Neural progenitor cell (in vitro differentiated cells): ENCODE data around the gene FADS2. TPM values are rescaled to one million over a fixed set of nuclear protein-coding genes. Genes with fewer than 3 reads are reported as not detected.

Experiments
- DNase-seq: peaks from one replicate; pipeline ENCODE4 v3.0.0-alpha.2; 2016; ENCODE audit warnings: low spot score
- H2AFZ ChIP-seq: fragments of 200-600 bp; sonication (generic); replicated peaks from 2 replicates; pipeline ENCODE4 v1.6.1; 2016; ENCODE audit warnings: antibody characterized with exemption
- H3F3A ChIP-seq: fragments of 200-600 bp; sonication (generic); 2 replicates; pipeline ENCODE4 v1.6.1; 2016; ENCODE audit warnings: antibody characterized with exemption, low read depth
- H3K27ac ChIP-seq: fragments of 200-600 bp; sonication (generic); 2 replicates; pipeline ENCODE4 v1.5.1; 2016; ENCODE audit warnings: mild to moderate bottlenecking
- H3K27me3 ChIP-seq: fragments of 200-600 bp; sonication (generic); 2 replicates; pipeline ENCODE4 v1.6.1; 2016; ENCODE audit warnings: mild to moderate bottlenecking, moderate library complexity
- H3K36me3 ChIP-seq: fragments of 200-600 bp; sonication (generic); 2 replicates; pipeline ENCODE4 v1.5.1; 2016
- H3K4me1 ChIP-seq: fragments of 200-600 bp; sonication (generic); 2 replicates; pipeline ENCODE4 v1.6.1; 2016; ENCODE audit warnings: mixed run types
- H3K4me2 ChIP-seq: fragments of 200-600 bp; sonication (generic); 2 replicates; pipeline ENCODE4 v1.6.1; 2016
- H3K4me3 ChIP-seq: fragments of 200-600 bp; sonication (generic); 2 replicates; pipeline ENCODE4 v1.5.1; 2016
- H3K79me2 ChIP-seq: fragments of 200-600 bp; sonication (generic); 2 replicates; pipeline ENCODE4 v1.6.1; 2016; ENCODE audit warnings: low read depth
- H3K9ac ChIP-seq: fragments of 200-600 bp; sonication (generic); 2 replicates; pipeline ENCODE4 v1.6.1; 2016
- H3K9me3 ChIP-seq: fragments of 200-600 bp; sonication (generic); 2 replicates; pipeline ENCODE4 v1.5.1; 2016; ENCODE audit warnings: low read depth
- H4K20me1 ChIP-seq: fragments of 200-600 bp; sonication (generic); 2 replicates; pipeline ENCODE4 v1.6.1; 2016; ENCODE audit warnings: low read depth
- H3K27ac Mint-ChIP-seq: 3 replicates; pipeline ENCODE4 v1.8.0; 2021; ENCODE audit warnings: mixed read lengths
- H3K27me3 Mint-ChIP-seq: 2 replicates; pipeline ENCODE4 v1.8.0; 2022; ENCODE audit warnings: low read depth, mild to moderate bottlenecking, inconsistent platforms, moderate library complexity, mixed read lengths; ENCODE audit not compliant: insufficient read depth
- H3K36me3 Mint-ChIP-seq: 3 replicates; pipeline ENCODE4 v1.8.0; 2021; ENCODE audit warnings: mixed read lengths
- H3K4me1 Mint-ChIP-seq: 3 replicates; pipeline ENCODE4 v1.8.0; 2021; ENCODE audit warnings: mixed read lengths
- H3K4me3 Mint-ChIP-seq: 3 replicates; pipeline ENCODE4 v1.8.0; 2021; ENCODE audit warnings: mild to moderate bottlenecking, moderate library complexity, mixed read lengths
- H3K9me3 Mint-ChIP-seq: 3 replicates; pipeline ENCODE4 v1.8.0; 2020; ENCODE audit warnings: mixed read lengths
- CTCF ChIP-seq: fragments of 200-600 bp; sonication (generic); IDR thresholded peaks from 2 replicates; pipeline ENCODE4 v1.5.1; 2017; ENCODE audit warnings: antibody characterized with exemption, mild to moderate bottlenecking
- EZH2 ChIP-seq: fragments of 200-600 bp; sonication (generic); IDR thresholded peaks from 2 replicates; pipeline ENCODE4 v1.6.1; 2017; ENCODE audit warnings: antibody characterized with exemption, mild to moderate bottlenecking, moderate library complexity
- EZH2phosphoT487 ChIP-seq: fragments of 200-600 bp; sonication (generic); IDR thresholded peaks from 2 replicates; pipeline ENCODE4 v1.6.1; 2017; ENCODE audit warnings: antibody characterized with exemption
- total RNA-seq: library from RNA; depleted of rRNA; stranded (reverse); fragments of >200 nt; gene quantifications from 2 replicates; pipeline ENCODE4 v1.2.3, GENCODE V29; 2015; ENCODE audit warnings: low replicate concordance

FADS2 gene
- total RNA-seq, 1 donor from 2014 or later = 233 TPM

- Histone ChIP-seq H3K27me3 (no peaks in the 10 kb centered on the region), H3K4me1 (peaks cover 19% of the 10 kb centered on the region), H2AFZ (peak overlapping the region; percentile 95), H3K4me2 (peak overlapping the region; percentile 87), H3K27ac (peak overlapping the region; percentile 98), H3K4me3 (peak overlapping the region; percentile 82), H3F3A (peaks cover 39% of the 10 kb centered on the region), H4K20me1 (peaks cover 30% of the 10 kb centered on the region), H3K9me3 (no peaks in the 10 kb centered on the region), H3K9ac (peak overlapping the region; percentile 96), H3K36me3 (no peaks in the 10 kb centered on the region), H3K79me2 (peaks cover 60% of the 10 kb centered on the region)
- peak; percentile 86 for DNase-seq
- peak overlapping the region; percentile 94 for H3K4me3 Mint-ChIP-seq
- H3K4me1 Mint-ChIP-seq = peaks cover 20% of the 10 kb centered on the region
- H3K27ac Mint-ChIP-seq = peak overlapping the region; percentile 100
- H3K36me3 Mint-ChIP-seq = peaks cover 24% of the 10 kb centered on the region
- no peaks in the 10 kb centered on the region for H3K9me3 Mint-ChIP-seq
- H3K27me3 Mint-ChIP-seq = peaks cover 2% of the 10 kb centered on the region
- TF ChIP-seq CTCF (peak; percentile 16), EZH2 (no peak), EZH2phosphoT487 (no peak)
These were observed 36.3 kb upstream of the FADS2 start for GRCh38 chr11:61791737-61792309.

- Histone ChIP-seq H3K9ac (peak within 1 kb of the TSS; percentile 96), H3K27ac (peak within 1 kb of the TSS; percentile 98), H3F3A (peaks cover 46% of the 10 kb centered on the region), H3K9me3 (no peaks in the 10 kb centered on the region), H3K79me2 (peaks cover 67% of the 10 kb centered on the region), H3K27me3 (no peaks in the 10 kb centered on the region), H3K4me1 (peaks cover 19% of the 10 kb centered on the region), H3K4me2 (peak within 1 kb of the TSS; percentile 87), H2AFZ (peak within 1 kb of the TSS; percentile 95), H4K20me1 (peaks cover 30% of the 10 kb centered on the region), H3K4me3 (peak within 1 kb of the TSS; percentile 82), H3K36me3 (no peaks in the 10 kb centered on the region)
- H3K4me1 Mint-ChIP-seq = peaks cover 26% of the 10 kb centered on the region
- peaks cover 5% of the 10 kb centered on the region for H3K27me3 Mint-ChIP-seq
- TF ChIP-seq EZH2 = no peak
- TF ChIP-seq EZH2phosphoT487 = no peak
- TF ChIP-seq CTCF = no peak
- peak within 1 kb of the TSS; percentile 100 for H3K27ac Mint-ChIP-seq
- H3K9me3 Mint-ChIP-seq = no peaks in the 10 kb centered on the region
- DNase-seq = peak; percentile 96
- H3K4me3 Mint-ChIP-seq = peak within 1 kb of the TSS; percentile 94
- peaks cover 24% of the 10 kb centered on the region for H3K36me3 Mint-ChIP-seq
These were observed 35.6 kb upstream of the FADS2 start, which contains the start of the genes FEN1 and TMEM258 for GRCh38 chr11:61792310-61793082. Gene FEN1 (plus strand): TSS chr11:61792911. CDS start chr11:61795362, 2,451 bp downstream. Gene TMEM258 (minus strand): TSS chr11:61792599. CDS start chr11:61792558, 41 bp downstream.

GRCh38 chr11:61793083-61793828, 34.8 kb upstream of the FADS2 start:
- TF ChIP-seq EZH2 (no peak), CTCF (no peak), EZH2phosphoT487 (no peak)
- peak; percentile 50 for DNase-seq
- Histone ChIP-seq H3K27me3 (no peaks in the 10 kb centered on the region), H3K4me1 (peaks cover 19% of the 10 kb centered on the region), H2AFZ (peak overlapping the region; percentile 95), H3K9ac (peak overlapping the region; percentile 96), H3K79me2 (peaks cover 75% of the 10 kb centered on the region), H3K9me3 (no peaks in the 10 kb centered on the region), H3K4me2 (peak overlapping the region; percentile 87), H3F3A (peaks cover 54% of the 10 kb centered on the region), H4K20me1 (peaks cover 26% of the 10 kb centered on the region), H3K36me3 (no peaks in the 10 kb centered on the region), H3K27ac (peak overlapping the region; percentile 98), H3K4me3 (peak overlapping the region; percentile 82)
- Mint-ChIP-seq H3K36me3 (peaks cover 25% of the 10 kb centered on the region), H3K4me3 (peak overlapping the region; percentile 94), H3K9me3 (no peaks in the 10 kb centered on the region), H3K4me1 (peaks cover 29% of the 10 kb centered on the region), H3K27ac (peak overlapping the region; percentile 96), H3K27me3 (peaks cover 5% of the 10 kb centered on the region)
